Vagina (tissue), 2 donors: ENCODE data around the gene CACNA1C.

Source experiments
- POLR2A ChIP-seq, 2 donors: fragments of 450-650 bp; IDR thresholded peaks; one replicate each; pipeline ENCODE4 v1.6.1; 2017; ENCODE audit warnings: antibody characterized with exemption in 2 of 2, mild to moderate bottlenecking in 2 of 2, moderate library complexity in 2 of 2
- POLR2AphosphoS5 ChIP-seq, 2 donors: sonication (generic); formaldehyde crosslinking; IDR thresholded peaks; one replicate each; pipeline ENCODE4 v1.9.0; 2017; ENCODE audit warnings: antibody characterized with exemption in 2 of 2, mild to moderate bottlenecking in 2 of 2, low read depth in 1 of 2; ENCODE audit not compliant: insufficient read depth in 1 of 2
- TF ChIP-seq, protein P1 (sequence below), 3 experiments: fragments of 450-650 bp in 2 of 3; fragments of 200-600 bp in 1 of 3; sonication (generic) in 1 of 3; IDR thresholded peaks; one replicate each; pipeline ENCODE4 v1.5.1; 2017 to 2019; ENCODE audit warnings: antibody characterized with exemption in 3 of 3, mild to moderate bottlenecking in 2 of 3, moderate library complexity in 2 of 3

DNA sequence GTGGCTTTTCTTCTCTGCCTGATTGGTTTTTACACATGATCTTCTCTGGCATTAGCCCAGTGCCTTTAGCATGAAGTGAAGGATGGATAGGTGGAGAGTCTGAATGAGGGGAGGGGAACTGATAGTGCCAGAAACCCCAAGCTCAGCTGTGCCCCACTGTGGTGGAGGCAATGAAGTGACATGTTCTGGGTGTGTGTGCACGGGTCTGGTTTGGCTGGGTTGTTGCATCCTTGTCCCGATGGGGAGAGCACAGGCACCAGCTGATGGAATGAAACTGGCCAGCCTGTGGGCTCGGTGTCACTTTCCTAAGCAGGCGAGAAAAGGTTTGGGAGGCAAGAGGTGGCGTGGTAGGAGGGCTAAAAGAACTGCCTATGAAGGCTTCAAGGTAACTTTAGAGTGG, 65.3 kb downstream of the CACNA1C start:
- TF ChIP-seq, protein P1, sequence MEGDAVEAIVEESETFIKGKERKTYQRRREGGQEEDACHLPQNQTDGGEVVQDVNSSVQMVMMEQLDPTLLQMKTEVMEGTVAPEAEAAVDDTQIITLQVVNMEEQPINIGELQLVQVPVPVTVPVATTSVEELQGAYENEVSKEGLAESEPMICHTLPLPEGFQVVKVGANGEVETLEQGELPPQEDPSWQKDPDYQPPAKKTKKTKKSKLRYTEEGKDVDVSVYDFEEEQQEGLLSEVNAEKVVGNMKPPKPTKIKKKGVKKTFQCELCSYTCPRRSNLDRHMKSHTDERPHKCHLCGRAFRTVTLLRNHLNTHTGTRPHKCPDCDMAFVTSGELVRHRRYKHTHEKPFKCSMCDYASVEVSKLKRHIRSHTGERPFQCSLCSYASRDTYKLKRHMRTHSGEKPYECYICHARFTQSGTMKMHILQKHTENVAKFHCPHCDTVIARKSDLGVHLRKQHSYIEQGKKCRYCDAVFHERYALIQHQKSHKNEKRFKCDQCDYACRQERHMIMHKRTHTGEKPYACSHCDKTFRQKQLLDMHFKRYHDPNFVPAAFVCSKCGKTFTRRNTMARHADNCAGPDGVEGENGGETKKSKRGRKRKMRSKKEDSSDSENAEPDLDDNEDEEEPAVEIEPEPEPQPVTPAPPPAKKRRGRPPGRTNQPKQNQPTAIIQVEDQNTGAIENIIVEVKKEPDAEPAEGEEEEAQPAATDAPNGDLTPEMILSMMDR (IDR thresholded peaks at IDR 0.05), result no peak
- TF ChIP-seq POLR2A (IDR thresholded peaks at IDR 0.05), result no peak
- no peak for TF ChIP-seq POLR2AphosphoS5 (IDR thresholded peaks at IDR 0.05; ENCODE audit: insufficient read depth in 1 of 2, low read depth in 1 of 2)
